HepG2 (cell line): ENCODE data around the gene GDAP1L1. TPM values are rescaled to one million over a fixed set of nuclear protein-coding genes. Genes with fewer than 3 reads are reported as not detected.
A peak's percentile ranks its signal among the peaks of the same experiment; 100 is the strongest.

Source experiments
- ETV5 ChIP-seq: IDR thresholded peaks from 2 replicates; pipeline ENCODE4 v1.6.1; 2018; ENCODE audit warnings: missing biosample characterization, missing genetic modification reagents, inconsistent platforms, borderline replicate concordance
- FOXP1 ChIP-seq, 2 experiments: fragments of 450-650 bp in 1 of 2; IDR thresholded peaks; 2 replicates each; pipeline ENCODE4 v1.6.1; 2017 to 2018; ENCODE audit warnings: antibody characterized with exemption in 1 of 2
- MED13 ChIP-seq: sonication (generic); formaldehyde crosslinking; IDR thresholded peaks from 2 replicates; pipeline ENCODE4 v1.5.0; 2020; ENCODE audit warnings: missing genetic modification reagents
- MIER2 ChIP-seq: IDR thresholded peaks from 2 replicates; pipeline ENCODE4 v1.6.1; 2016; ENCODE audit warnings: missing biosample characterization, missing genetic modification reagents
- NPAS2 ChIP-seq: sonication (generic); formaldehyde crosslinking; IDR thresholded peaks from 2 replicates; pipeline ENCODE4 v1.8.0; 2022; ENCODE audit warnings: mild to moderate bottlenecking, missing genetic modification reagents, borderline replicate concordance
- RELA ChIP-seq: sonication (generic); formaldehyde crosslinking; IDR thresholded peaks from 2 replicates; pipeline ENCODE4 v1.4.0; 2020; ENCODE audit warnings: missing genetic modification reagents
- SALL1 ChIP-seq: sonication (generic); formaldehyde crosslinking; IDR thresholded peaks from 2 replicates; pipeline ENCODE4 v1.8.0; 2022; ENCODE audit warnings: mild to moderate bottlenecking, missing genetic modification reagents
- SOX13 ChIP-seq, 3 experiments: fragments of 450-650 bp in 1 of 3; sonication (generic) in 1 of 3; formaldehyde crosslinking in 1 of 3; IDR thresholded peaks in 2 of 3; conservative IDR thresholded peaks in 1 of 3; 2 replicates each; pipeline versions ENCODE4 v1.5.0 to v1.6.1; 2016 to 2020; ENCODE audit warnings: antibody characterized with exemption in 1 of 3, mild to moderate bottlenecking in 1 of 3, missing compliant biosample characterization in 1 of 3, missing genetic modification reagents in 1 of 3, moderate library complexity in 1 of 3
- SOX6 ChIP-seq, 2 experiments: fragments of 450-650 bp in 1 of 2; sonication (generic) in 1 of 2; formaldehyde crosslinking in 1 of 2; IDR thresholded peaks; 2 replicates each; pipeline versions ENCODE4 v1.4.0 to v1.6.1; 2017 to 2020; ENCODE audit warnings: antibody characterized with exemption in 1 of 2, mild to moderate bottlenecking in 1 of 2, missing genetic modification reagents in 1 of 2
- SP5 ChIP-seq: IDR thresholded peaks from 2 replicates; pipeline ENCODE4 v1.6.1; 2016; ENCODE audit warnings: low read depth, borderline replicate concordance
- WIZ ChIP-seq: sonication (generic); formaldehyde crosslinking; IDR thresholded peaks from 2 replicates; pipeline ENCODE4 v1.5.1; 2020; ENCODE audit warnings: mild to moderate bottlenecking, missing genetic modification reagents
- ZBTB3 ChIP-seq: sonication (generic); formaldehyde crosslinking; IDR thresholded peaks from 2 replicates; pipeline ENCODE4 v1.4.0; 2020; ENCODE audit warnings: low read depth, mild to moderate bottlenecking, moderate library complexity, missing genetic modification reagents, borderline replicate concordance
- ZMYM3 ChIP-seq: sonication (generic); formaldehyde crosslinking; IDR thresholded peaks from 2 replicates; pipeline ENCODE4 v1.5.1; 2020; ENCODE audit warnings: mild to moderate bottlenecking, missing genetic modification reagents
- ZNF317 ChIP-seq: sonication (generic); formaldehyde crosslinking; IDR thresholded peaks from 2 replicates; pipeline ENCODE4 v1.5.0; 2020; ENCODE audit warnings: mild to moderate bottlenecking, missing genetic modification reagents
- ZNF331 ChIP-seq: sonication (generic); formaldehyde crosslinking; IDR thresholded peaks from 2 replicates; pipeline ENCODE4 v1.4.0; 2020; ENCODE audit warnings: missing genetic modification reagents
- ZNF589 ChIP-seq: sonication (generic); formaldehyde crosslinking; conservative IDR thresholded peaks from 2 replicates; pipeline ENCODE4 v1.8.0; 2022; ENCODE audit warnings: mild to moderate bottlenecking, moderate library complexity, missing genetic modification reagents
- ZNF598 ChIP-seq: sonication (generic); formaldehyde crosslinking; IDR thresholded peaks from 2 replicates; pipeline ENCODE4 v1.5.1; 2020; ENCODE audit warnings: mild to moderate bottlenecking, missing genetic modification reagents, borderline replicate concordance
- ZNF746 ChIP-seq: sonication (generic); formaldehyde crosslinking; IDR thresholded peaks from 2 replicates; pipeline ENCODE4 v1.8.0; 2022; ENCODE audit warnings: mild to moderate bottlenecking, missing genetic modification reagents
- polyA plus RNA-seq, 8 experiments: library from polyadenylated mRNA; depleted of rRNA in 3 of 8; stranded (reverse) in 7 of 8; unstranded in 1 of 8; fragments of >200 nt; fragmentation: Illumina TruSeq in 4 of 8; extraction: Trizol in 4 of 8; gene quantifications; 2 replicates each; pipeline versions ENCODE4 v1.2.1 to v1.2.3, GENCODE V29; 2011 to 2016; ENCODE audit warnings: low read depth in 4 of 8, missing spikeins in 1 of 8, mixed read lengths in 1 of 8; ENCODE audit not compliant: insufficient read depth in 1 of 8
- total RNA-seq, 5 experiments: library from RNA; depleted of rRNA; stranded (reverse); fragments of >200 nt; fragmentation: Illumina TruSeq; extraction: Trizol; gene quantifications; 2 replicates each; pipeline ENCODE4 v1.2.3, GENCODE V29; 2016; ENCODE audit warnings: low read depth in 1 of 5
- TF ChIP-seq, protein P1 (sequence below): sonication (generic); formaldehyde crosslinking; IDR thresholded peaks from 2 replicates; pipeline ENCODE4 v1.9.0; 2021; ENCODE audit warnings: missing genetic modification reagents, mild to moderate bottlenecking, borderline replicate concordance
- TF ChIP-seq, protein P2 (sequence below): sonication (generic); formaldehyde crosslinking; IDR thresholded peaks from 2 replicates; pipeline ENCODE4 v1.5.0; 2020; ENCODE audit warnings: missing genetic modification reagents
- TF ChIP-seq, protein P3 (sequence below): sonication (generic); formaldehyde crosslinking; IDR thresholded peaks from 2 replicates; pipeline ENCODE4 v1.5.0; 2020; ENCODE audit warnings: missing genetic modification reagents, mild to moderate bottlenecking, borderline replicate concordance
- TF ChIP-seq, protein P4 (sequence below): sonication (generic); formaldehyde crosslinking; IDR thresholded peaks from 2 replicates; pipeline ENCODE4 v1.5.0; 2020; ENCODE audit warnings: missing genetic modification reagents, mild to moderate bottlenecking, borderline replicate concordance
- TF ChIP-seq, protein P5 (sequence below): sonication (generic); formaldehyde crosslinking; IDR thresholded peaks from 2 replicates; pipeline ENCODE4 v1.5.0; 2020; ENCODE audit warnings: mild to moderate bottlenecking, missing genetic modification reagents

Gene GDAP1L1
- total and polyA plus RNA-seq, 2 of the 13 experiments (the other 11 are each of a cell fraction or from before 2014, with no cell fraction given), result 0.04 TPM; not detected in 1

DNA sequence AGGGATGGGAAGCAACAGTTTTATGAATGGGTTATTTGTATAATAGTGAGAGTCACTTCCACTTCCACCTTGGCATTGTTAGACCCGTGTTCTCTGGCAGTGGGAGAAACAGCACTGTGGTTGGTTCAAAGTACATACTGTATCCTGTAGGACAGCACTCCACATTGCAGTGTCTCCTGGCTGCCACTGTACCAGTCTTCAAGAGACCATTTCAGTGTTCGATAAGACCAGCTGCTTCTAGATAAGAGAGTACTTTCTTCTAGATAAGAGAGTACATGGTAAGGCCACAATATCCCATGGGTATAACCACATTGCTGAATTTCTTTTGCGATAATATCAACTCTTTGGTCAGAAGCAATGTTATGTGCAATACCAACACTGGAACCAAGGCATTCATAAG is 35.1 kb downstream of the GDAP1L1 start (continued):
- TF ChIP-seq, protein P1, sequence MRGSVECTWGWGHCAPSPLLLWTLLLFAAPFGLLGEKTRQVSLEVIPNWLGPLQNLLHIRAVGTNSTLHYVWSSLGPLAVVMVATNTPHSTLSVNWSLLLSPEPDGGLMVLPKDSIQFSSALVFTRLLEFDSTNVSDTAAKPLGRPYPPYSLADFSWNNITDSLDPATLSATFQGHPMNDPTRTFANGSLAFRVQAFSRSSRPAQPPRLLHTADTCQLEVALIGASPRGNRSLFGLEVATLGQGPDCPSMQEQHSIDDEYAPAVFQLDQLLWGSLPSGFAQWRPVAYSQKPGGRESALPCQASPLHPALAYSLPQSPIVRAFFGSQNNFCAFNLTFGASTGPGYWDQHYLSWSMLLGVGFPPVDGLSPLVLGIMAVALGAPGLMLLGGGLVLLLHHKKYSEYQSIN (CRISPR knock-in tag), result no peak
- TF ChIP-seq NPAS2 (no peak), SP5 (no peak), SOX6 (IDR thresholded peaks at IDR 0.05) (no peak), SOX6 (CRISPR knock-in tag; IDR thresholded peaks at IDR 0.05) (no peak), FOXP1 (IDR thresholded peaks at IDR 0.05) (no peak), FOXP1 (CRISPR knock-in tag; IDR thresholded peaks at IDR 0.05) (no peak), MED13 (CRISPR knock-in tag) (no peak), ZMYM3 (CRISPR knock-in tag) (no peak), ZNF317 (CRISPR knock-in tag) (0 out of 2 replicates have a peak, but pooled peaks have one; percentile 43), ZNF589 (CRISPR knock-in tag) (no peak), ZBTB3 (CRISPR knock-in tag) (no peak), ZNF331 (CRISPR knock-in tag) (peak; percentile 34; the same call in 1 of the 2 replicates), MIER2 (CRISPR knock-in tag) (peak; percentile 75; the same call in 1 of the 2 replicates), ZNF598 (CRISPR knock-in tag) (no peak), ETV5 (CRISPR knock-in tag) (peak; percentile 66; the same call in 1 of the 2 replicates), SOX13 (IDR thresholded peaks at IDR 0.05) (no peak), SOX13 (CRISPR knock-in tag; conservative IDR thresholded peaks at IDR 0.05 in 1 of 2, IDR thresholded peaks at IDR 0.05 in 1 of 2) (peak in 1 of 2 experiments; percentile 47; a peak in 1 of 4 replicates), RELA (CRISPR knock-in tag) (no peak), ZNF746 (CRISPR knock-in tag) (no peak), SALL1 (CRISPR knock-in tag) (no peak), WIZ (CRISPR knock-in tag) (no peak)
- TF ChIP-seq, protein P2, sequence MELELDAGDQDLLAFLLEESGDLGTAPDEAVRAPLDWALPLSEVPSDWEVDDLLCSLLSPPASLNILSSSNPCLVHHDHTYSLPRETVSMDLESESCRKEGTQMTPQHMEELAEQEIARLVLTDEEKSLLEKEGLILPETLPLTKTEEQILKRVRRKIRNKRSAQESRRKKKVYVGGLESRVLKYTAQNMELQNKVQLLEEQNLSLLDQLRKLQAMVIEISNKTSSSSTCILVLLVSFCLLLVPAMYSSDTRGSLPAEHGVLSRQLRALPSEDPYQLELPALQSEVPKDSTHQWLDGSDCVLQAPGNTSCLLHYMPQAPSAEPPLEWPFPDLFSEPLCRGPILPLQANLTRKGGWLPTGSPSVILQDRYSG, result no peak
- TF ChIP-seq, protein P3, sequence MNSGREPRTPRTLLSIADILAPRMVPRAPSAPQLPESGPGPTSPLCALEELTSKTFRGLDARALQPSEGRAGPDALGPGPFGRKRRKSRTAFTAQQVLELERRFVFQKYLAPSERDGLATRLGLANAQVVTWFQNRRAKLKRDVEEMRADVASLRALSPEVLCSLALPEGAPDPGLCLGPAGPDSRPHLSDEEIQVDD (CRISPR knock-in tag), result no peak
- TF ChIP-seq, protein P4, sequence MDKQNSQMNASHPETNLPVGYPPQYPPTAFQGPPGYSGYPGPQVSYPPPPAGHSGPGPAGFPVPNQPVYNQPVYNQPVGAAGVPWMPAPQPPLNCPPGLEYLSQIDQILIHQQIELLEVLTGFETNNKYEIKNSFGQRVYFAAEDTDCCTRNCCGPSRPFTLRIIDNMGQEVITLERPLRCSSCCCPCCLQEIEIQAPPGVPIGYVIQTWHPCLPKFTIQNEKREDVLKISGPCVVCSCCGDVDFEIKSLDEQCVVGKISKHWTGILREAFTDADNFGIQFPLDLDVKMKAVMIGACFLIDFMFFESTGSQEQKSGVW (CRISPR knock-in tag), result no peak
- TF ChIP-seq, protein P5, sequence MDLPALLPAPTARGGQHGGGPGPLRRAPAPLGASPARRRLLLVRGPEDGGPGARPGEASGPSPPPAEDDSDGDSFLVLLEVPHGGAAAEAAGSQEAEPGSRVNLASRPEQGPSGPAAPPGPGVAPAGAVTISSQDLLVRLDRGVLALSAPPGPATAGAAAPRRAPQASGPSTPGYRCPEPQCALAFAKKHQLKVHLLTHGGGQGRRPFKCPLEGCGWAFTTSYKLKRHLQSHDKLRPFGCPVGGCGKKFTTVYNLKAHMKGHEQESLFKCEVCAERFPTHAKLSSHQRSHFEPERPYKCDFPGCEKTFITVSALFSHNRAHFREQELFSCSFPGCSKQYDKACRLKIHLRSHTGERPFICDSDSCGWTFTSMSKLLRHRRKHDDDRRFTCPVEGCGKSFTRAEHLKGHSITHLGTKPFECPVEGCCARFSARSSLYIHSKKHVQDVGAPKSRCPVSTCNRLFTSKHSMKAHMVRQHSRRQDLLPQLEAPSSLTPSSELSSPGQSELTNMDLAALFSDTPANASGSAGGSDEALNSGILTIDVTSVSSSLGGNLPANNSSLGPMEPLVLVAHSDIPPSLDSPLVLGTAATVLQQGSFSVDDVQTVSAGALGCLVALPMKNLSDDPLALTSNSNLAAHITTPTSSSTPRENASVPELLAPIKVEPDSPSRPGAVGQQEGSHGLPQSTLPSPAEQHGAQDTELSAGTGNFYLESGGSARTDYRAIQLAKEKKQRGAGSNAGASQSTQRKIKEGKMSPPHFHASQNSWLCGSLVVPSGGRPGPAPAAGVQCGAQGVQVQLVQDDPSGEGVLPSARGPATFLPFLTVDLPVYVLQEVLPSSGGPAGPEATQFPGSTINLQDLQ (CRISPR knock-in tag), result no peak
